ENCODE data around the gene AOPEP.

GRCh38 chr9:95094002-95094401 is 367.5 kb downstream of the AOPEP start:
- no peak for TF ChIP-seq ZNF232 (CRISPR knock-in tag; IDR thresholded peaks at IDR 0.05)
- TF ChIP-seq CTCF (IDR thresholded peaks at IDR 0.05) = no peak
- no peak for TF ChIP-seq TCF7 (CRISPR knock-in tag; IDR thresholded peaks at IDR 0.05; ENCODE audit: low read depth)
- TF ChIP-seq ZNF121 (CRISPR knock-in tag; IDR thresholded peaks at IDR 0.05) = no peak
- TF ChIP-seq GABPB1 (CRISPR knock-in tag; IDR thresholded peaks at IDR 0.05) = no peak
- TF ChIP-seq ZNF396 (CRISPR knock-in tag; IDR thresholded peaks at IDR 0.05; ENCODE audit: borderline replicate concordance) = no peak

All from WTC11 (cell line).